Activated CD4-positive, alpha-beta T cell treated with anti-CD3 and anti-CD28 coated beads for 48 hours (primary cell): ENCODE results near the gene PMM1.
A peak's percentile ranks its signal among the peaks of the same experiment; 100 is the strongest.

ENCODE experiments used
- DNase-seq: peaks from one replicate; pipeline ENCODE4 v3.0.0-alpha.2; 2020

PMM1 gene

DNA sequence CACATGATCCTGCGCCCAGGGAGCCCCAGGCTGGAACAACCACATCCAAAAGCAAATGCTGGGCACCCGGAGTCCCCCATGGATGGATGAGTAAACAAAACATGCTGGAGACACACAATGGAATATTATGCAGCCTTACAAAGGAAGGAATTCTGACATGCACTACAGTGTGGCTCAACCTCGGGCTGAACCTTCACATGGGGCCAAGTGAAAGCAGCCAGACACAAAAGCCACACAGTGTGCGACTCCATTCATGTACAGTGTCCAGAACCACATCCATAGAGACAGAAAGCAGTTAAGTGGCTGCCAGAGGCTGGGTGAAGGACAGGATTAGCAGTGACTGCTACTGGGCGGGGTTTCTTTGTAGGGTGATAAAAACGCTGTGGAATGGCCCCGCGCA is 55.4 kb downstream of the PMM1 start:
- DNase-seq, result no peak

DNA sequence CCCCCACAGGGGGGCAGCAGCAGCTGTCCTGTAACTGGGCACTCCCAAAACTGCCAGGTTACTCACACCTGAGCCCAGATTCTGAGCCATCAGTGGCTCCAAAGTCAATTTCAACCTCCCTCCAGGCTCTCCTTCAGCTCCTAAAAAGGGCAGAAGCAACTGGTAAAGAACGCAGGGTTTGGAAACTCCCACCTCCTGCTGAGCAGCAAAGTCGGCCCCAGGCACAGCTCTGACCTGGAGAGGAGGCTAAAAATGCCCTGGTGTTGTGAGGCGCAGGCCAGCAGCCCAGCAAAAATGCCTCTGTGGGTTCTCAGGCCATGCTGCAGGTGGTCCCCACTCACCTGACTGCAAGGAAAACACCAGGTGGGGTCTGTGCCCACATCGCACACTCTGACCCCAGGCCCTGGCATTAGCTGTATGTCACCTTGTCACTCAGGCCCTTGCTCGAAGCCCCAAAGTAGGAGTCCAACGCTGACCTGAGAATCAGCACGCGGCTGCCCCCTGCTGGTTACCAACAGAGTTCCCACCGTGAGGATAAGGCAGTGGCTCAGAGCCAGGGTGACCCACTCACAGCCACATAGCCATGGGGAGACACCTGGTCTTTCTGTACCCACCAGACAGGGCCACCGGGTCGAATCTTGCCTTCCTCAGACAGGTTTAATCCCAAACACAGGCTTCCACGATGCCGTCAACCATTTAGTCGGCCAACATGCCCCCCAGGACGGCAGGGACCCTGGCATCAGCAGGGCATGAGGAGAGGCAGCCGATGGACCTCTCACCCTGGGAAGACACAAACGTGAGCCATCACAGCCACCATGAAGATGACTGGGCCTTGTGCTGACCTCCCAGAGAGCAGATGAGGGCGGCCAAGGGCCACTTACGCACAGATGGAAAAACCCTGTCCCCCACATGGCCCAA is 56.5 kb downstream of the PMM1 start:
- DNase-seq, result peak; percentile 84

DNA sequence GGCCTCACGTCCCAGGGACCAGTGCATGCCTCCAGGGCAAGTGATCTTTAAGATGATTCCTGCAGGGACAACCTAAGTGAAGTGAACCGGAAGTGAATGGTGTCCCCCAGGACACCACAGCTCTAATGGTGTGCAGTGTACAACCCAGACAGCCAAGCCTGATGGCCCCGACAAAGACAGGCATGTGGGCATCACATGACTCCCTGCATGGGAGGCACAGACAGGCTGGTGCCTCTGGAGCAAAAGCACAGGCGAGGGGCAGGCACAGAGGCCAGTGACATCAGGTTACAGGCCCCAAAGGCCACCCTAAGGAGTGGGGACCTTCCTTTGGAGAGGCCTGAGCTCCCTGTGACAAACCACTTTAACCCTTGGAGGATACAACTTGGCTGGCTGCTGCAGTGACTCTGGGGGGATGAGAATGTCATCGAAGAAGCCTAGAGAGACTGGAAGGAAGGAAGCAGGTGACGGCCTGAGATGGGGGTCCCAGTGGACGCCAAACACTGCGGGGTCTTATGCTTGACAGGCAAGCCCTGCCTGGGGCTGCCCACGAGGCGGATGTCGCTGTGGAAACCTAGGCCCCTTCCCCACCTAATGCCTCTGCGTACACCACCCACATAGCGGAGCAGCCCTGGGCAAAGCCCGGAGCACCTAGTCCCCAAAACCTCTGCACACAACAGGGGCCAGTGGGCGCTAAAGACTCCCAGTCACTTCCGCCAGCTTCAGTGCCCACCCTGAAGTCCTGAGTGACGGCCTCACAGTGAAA is 57.7 kb downstream of the PMM1 start:
- no peak for DNase-seq

GRCh38 chr22:41530890-41531714 is 58.5 kb downstream of the PMM1 start:
- no peak for DNase-seq

GRCh38 chr22:41528938-41529561 is 60.6 kb downstream of the PMM1 start:
- no peak for DNase-seq

DNA sequence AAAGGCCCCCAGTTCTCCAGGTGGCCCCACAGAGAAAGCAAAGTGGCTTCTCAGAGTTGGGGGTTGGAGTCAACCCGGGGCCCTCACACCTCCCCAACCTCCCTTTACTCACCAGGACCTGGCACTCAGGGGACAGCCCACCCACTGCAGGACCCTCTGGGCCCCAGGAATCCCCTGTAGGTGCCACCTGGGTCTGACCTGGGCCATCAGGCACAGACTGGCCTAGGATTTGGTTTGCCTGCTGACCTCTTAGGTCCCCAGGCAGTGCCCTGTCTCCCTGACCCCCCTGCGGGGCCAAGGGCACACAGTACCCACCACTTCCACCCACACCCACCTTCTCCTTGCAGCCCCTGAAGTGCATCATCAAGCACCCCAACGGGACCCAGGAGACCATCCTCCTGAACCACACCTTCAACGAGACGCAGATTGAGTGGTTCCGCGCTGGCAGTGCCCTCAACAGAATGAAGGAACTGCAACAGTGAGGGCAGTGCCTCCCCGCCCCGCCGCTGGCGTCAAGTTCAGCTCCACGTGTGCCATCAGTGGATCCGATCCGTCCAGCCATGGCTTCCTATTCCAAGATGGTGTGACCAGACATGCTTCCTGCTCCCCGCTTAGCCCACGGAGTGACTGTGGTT is 61.4 kb downstream of the PMM1 start:
- no peak for DNase-seq
